Activated B cell treated with CpG ODN at 0.5 μM for 24 hours (primary cell): ENCODE results near the gene IQSEC1. TPM values are rescaled to one million over a fixed set of nuclear protein-coding genes. Genes with fewer than 3 reads are reported as not detected.

Source experiments
- ATAC-seq: fragments of 200-7000 bp; cut with Tn5 transposase; one replicate; pipeline ENCODE4 v1.10.0; 2021; ENCODE audit warnings: low read depth, mild to moderate bottlenecking, moderate library complexity
- CTCF ChIA-PET: fragments of 350-600 bp; sonication (Branson Sonifier 250); formaldehyde crosslinking; loops from one replicate; lab custom pipeline; 2021; ENCODE audit warnings: antibody characterized with exemption; lab: Charles Lee
- POLR2A ChIA-PET: fragments of 350-600 bp; sonication (Branson Sonifier 250); formaldehyde crosslinking; loops from one replicate; lab custom pipeline; 2021; ENCODE audit warnings: antibody characterized with exemption; lab: Charles Lee
- DNase-seq: peaks from one replicate; pipeline ENCODE4 v3.0.0; 2022
- H3K27ac Mint-ChIP-seq: one replicate; pipeline ENCODE4 v1.8.0; 2020; ENCODE audit warnings: mixed read lengths
- H3K27me3 Mint-ChIP-seq: one replicate; pipeline ENCODE4 v1.8.0; 2021; ENCODE audit warnings: mixed read lengths
- H3K36me3 Mint-ChIP-seq: one replicate; pipeline ENCODE4 v1.8.0; 2021; ENCODE audit warnings: low read depth, mixed read lengths
- H3K4me1 Mint-ChIP-seq: one replicate; pipeline ENCODE4 v1.8.0; 2021; ENCODE audit warnings: mixed read lengths
- H3K4me3 Mint-ChIP-seq: one replicate; pipeline ENCODE4 v1.8.0; 2020; ENCODE audit warnings: mild to moderate bottlenecking, mixed read lengths
- H3K9me3 Mint-ChIP-seq: one replicate; pipeline ENCODE4 v1.8.0; 2020; ENCODE audit warnings: mixed read lengths
- CTCF ChIP-seq: fragments of 200-600 bp; IDR thresholded peaks from one replicate; pipeline ENCODE4 v1.8.0; 2022; ENCODE audit warnings: antibody characterized with exemption, mild to moderate bottlenecking
- intact Hi-C: fragments of 100-400 bp; cut with micrococcal nuclease; formaldehyde crosslinking; loops from one replicate; pipeline ENCODE4 v1.15.1; 2024
- total RNA-seq: library from RNA; stranded (reverse); gene quantifications from 2 replicates; pipeline ENCODE4 v1.2.3, GENCODE V29; 2022

Gene IQSEC1
- total RNA-seq, 1 donor from 2014 or later: 296 TPM

- intact Hi-C loops: no loop called here
Measured at GRCh38 chr3:12986986-12987385, 86.2 kb downstream of the IQSEC1 start.

GRCh38 chr3:12986521-12986920 lies 86.7 kb downstream of the IQSEC1 start:
- peaks cover 94% of the 10 kb centered on the region for H3K4me1 Mint-ChIP-seq

More at GRCh38 chr3:12986986-12987385, 86.2 kb downstream of the IQSEC1 start:
- peaks cover 66% of the 10 kb centered on the region for H3K36me3 Mint-ChIP-seq
- CTCF ChIA-PET: interaction anchor here (0.6 to 1.4 kb wide), 3 partner anchors 26 to 86 kb away, joined by 3 read pairs; no protein-coding TSS in a partner anchor
- no peaks in the 10 kb centered on the region for H3K27me3 Mint-ChIP-seq
- no peak overlapping the region for H3K4me3 Mint-ChIP-seq
- POLR2A ChIA-PET: no interaction called here
- peaks cover 94% of the 10 kb centered on the region for H3K4me1 Mint-ChIP-seq
- ATAC-seq (no peak), DNase-seq (no peak)
- H3K27ac Mint-ChIP-seq: no peak overlapping the region
- no peak for TF ChIP-seq CTCF
- no peaks in the 10 kb centered on the region for H3K9me3 Mint-ChIP-seq

GRCh38 chr3:12986031-12986430 lies 87.2 kb downstream of the IQSEC1 start:
- TF ChIP-seq CTCF: no peak
- Mint-ChIP-seq H3K36me3 (peaks cover 67% of the 10 kb centered on the region), H3K4me3 (no peak overlapping the region)

More at GRCh38 chr3:12986521-12986920, 86.7 kb downstream of the IQSEC1 start:
- no peak for TF ChIP-seq CTCF
- ATAC-seq: no peak
- H3K27ac Mint-ChIP-seq: peak overlapping the region; percentile 12
- no peak overlapping the region for H3K4me3 Mint-ChIP-seq
- DNase-seq: no peak
- intact Hi-C loops: no loop called here
- no peaks in the 10 kb centered on the region for H3K9me3 Mint-ChIP-seq
- H3K36me3 Mint-ChIP-seq: peaks cover 66% of the 10 kb centered on the region
- CTCF ChIA-PET: interaction anchor here (0.6 to 1.4 kb wide), 3 partner anchors 26 to 85 kb away, joined by 3 read pairs; no protein-coding TSS in a partner anchor
- POLR2A ChIA-PET: no interaction called here
- H3K27me3 Mint-ChIP-seq: no peaks in the 10 kb centered on the region

GRCh38 chr3:12985148-12985547 lies 88.1 kb downstream of the IQSEC1 start:
- no peak overlapping the region for H3K4me3 Mint-ChIP-seq
- no peak overlapping the region for H3K27ac Mint-ChIP-seq

More at GRCh38 chr3:12986031-12986430, 87.2 kb downstream of the IQSEC1 start:
- DNase-seq: no peak
- Mint-ChIP-seq H3K9me3 (no peaks in the 10 kb centered on the region), H3K27ac (peak overlapping the region; percentile 37), H3K4me1 (peaks cover 92% of the 10 kb centered on the region), H3K27me3 (no peaks in the 10 kb centered on the region)
- ChIA-PET POLR2A (interaction anchor here (0.6 kb wide), 2 partner anchors 12 to 30 kb away, joined by 3 to 5 read pairs; no protein-coding TSS in a partner anchor), CTCF (interaction anchor here (0.6 to 1.4 kb wide), 4 partner anchors 9 to 101 kb away, joined by 3 to 4 read pairs (median 3); no protein-coding TSS in a partner anchor)
- intact Hi-C loops: no loop called here
- no peak for ATAC-seq

More at GRCh38 chr3:12985148-12985547, 88.1 kb downstream of the IQSEC1 start:
- TF ChIP-seq CTCF: no peak
- CTCF ChIA-PET: interaction anchor here (0.9 to 3.7 kb wide), 5 partner anchors 10 to 62 kb away, joined by 3 to 13 read pairs (median 3); no protein-coding TSS in a partner anchor
- Mint-ChIP-seq H3K27me3 (no peaks in the 10 kb centered on the region), H3K4me1 (peaks cover 92% of the 10 kb centered on the region), H3K9me3 (no peaks in the 10 kb centered on the region), H3K36me3 (peaks cover 67% of the 10 kb centered on the region)
- POLR2A ChIA-PET: interaction anchor here (0.6 kb wide), 2 partner anchors 31 to 102 kb away, joined by 4 to 5 read pairs; no protein-coding TSS in a partner anchor
- intact Hi-C loops: no loop called here
- DNase-seq (no peak), ATAC-seq (no peak)
